Liver (tissue), 9 donors: ENCODE data around the gene KRT81. TPM values are rescaled to one million over a fixed set of nuclear protein-coding genes. Genes with fewer than 3 reads are reported as not detected.

ENCODE experiments used
- DNase-seq: peaks from one replicate; pipeline ENCODE4 v3.0.0-alpha.2; 2017; ENCODE audit warnings: low spot score
- H3K27ac ChIP-seq, 2 donors: one replicate each; pipeline ENCODE4 v1.7.0; 2013; ENCODE audit warnings: inconsistent platforms in 2 of 2, low read length in 2 of 2, control low read depth in 1 of 2, low read depth in 1 of 2, mild to moderate bottlenecking in 1 of 2
- H3K27me3 ChIP-seq, 4 donors: one replicate each; pipeline versions ENCODE4 v1.6.1 to v1.7.0; 2013; ENCODE audit warnings: low read length in 3 of 4, inconsistent platforms in 1 of 4, mild to moderate bottlenecking in 1 of 4, moderate library complexity in 1 of 4; ENCODE audit not compliant: control insufficient read depth in 4 of 4, insufficient read depth in 4 of 4
- H3K36me3 ChIP-seq, 4 donors: one replicate each; pipeline versions ENCODE4 v1.6.1 to v1.7.0; 2013; ENCODE audit warnings: low read length in 3 of 4, mild to moderate bottlenecking in 3 of 4, low read depth in 1 of 4, moderate library complexity in 1 of 4; ENCODE audit not compliant: control insufficient read depth in 4 of 4, insufficient read depth in 3 of 4
- H3K4me1 ChIP-seq, 4 donors: one replicate each; pipeline versions ENCODE4 v1.6.1 to v1.7.0; 2013; ENCODE audit warnings: low read length in 3 of 4, mild to moderate bottlenecking in 3 of 4, moderate library complexity in 1 of 4; ENCODE audit not compliant: control insufficient read depth in 4 of 4, insufficient read depth in 4 of 4
- H3K4me3 ChIP-seq, 3 donors: one replicate each; pipeline versions ENCODE4 v1.6.1 to v1.7.0; 2013; ENCODE audit warnings: low read length in 3 of 3, control low read depth in 1 of 3, low read depth in 1 of 3, mild to moderate bottlenecking in 1 of 3
- H3K9ac ChIP-seq, 2 donors: one replicate each; pipeline ENCODE4 v1.7.0; 2013; ENCODE audit warnings: low read length in 2 of 2, mild to moderate bottlenecking in 2 of 2, moderate library complexity in 2 of 2, control low read depth in 1 of 2, low read depth in 1 of 2
- H3K9me3 ChIP-seq, 4 donors: one replicate each; pipeline versions ENCODE4 v1.6.1 to v1.7.0; 2013; ENCODE audit warnings: low read length in 3 of 4; ENCODE audit not compliant: control insufficient read depth in 4 of 4
- EGR1 ChIP-seq, 2 donors: IDR thresholded peaks; 2 replicates each; pipeline ENCODE4 v1.6.1; 2016 to 2018; ENCODE audit warnings: antibody characterized with exemption in 2 of 2, low read depth in 2 of 2
- FOXA1 ChIP-seq: IDR thresholded peaks from 2 replicates; pipeline ENCODE4 v1.6.1; 2016; ENCODE audit warnings: antibody characterized with exemption
- FOXA2 ChIP-seq: IDR thresholded peaks from 2 replicates; pipeline ENCODE4 v1.6.1; 2016; ENCODE audit warnings: antibody characterized with exemption
- GABPA ChIP-seq, 2 donors: IDR thresholded peaks in 1 of 2; conservative IDR thresholded peaks in 1 of 2; 2 replicates each; pipeline ENCODE4 v1.6.1; 2016; ENCODE audit warnings: antibody characterized with exemption in 2 of 2, mild to moderate bottlenecking in 1 of 2, moderate library complexity in 1 of 2
- HNF4A ChIP-seq, 2 donors: conservative IDR thresholded peaks; 2 replicates each; pipeline ENCODE4 v1.6.1; 2016; ENCODE audit warnings: antibody characterized with exemption in 2 of 2, mild to moderate bottlenecking in 2 of 2
- HNF4G ChIP-seq: IDR thresholded peaks from 2 replicates; pipeline ENCODE4 v1.6.1; 2016; ENCODE audit warnings: antibody characterized with exemption
- JUND ChIP-seq, 2 donors: IDR thresholded peaks; 2 replicates each; pipeline ENCODE4 v1.6.1; 2016; ENCODE audit warnings: antibody characterized with exemption in 2 of 2
- NR2F2 ChIP-seq: IDR thresholded peaks from 2 replicates; pipeline ENCODE4 v1.6.1; 2016; ENCODE audit warnings: antibody characterized with exemption
- RAD21 ChIP-seq, 2 donors: IDR thresholded peaks; 2 replicates each; pipeline ENCODE4 v1.6.1; 2016; ENCODE audit warnings: antibody characterized with exemption in 2 of 2, mild to moderate bottlenecking in 2 of 2
- REST ChIP-seq: IDR thresholded peaks from 2 replicates; pipeline ENCODE4 v1.6.1; 2016; ENCODE audit warnings: antibody characterized with exemption, mild to moderate bottlenecking
- RXRA ChIP-seq, 2 donors: IDR thresholded peaks; 2 replicates each; pipeline ENCODE4 v1.6.1; 2017 to 2018; ENCODE audit warnings: antibody characterized with exemption in 2 of 2, mild to moderate bottlenecking in 1 of 2
- SP1 ChIP-seq: IDR thresholded peaks from 2 replicates; pipeline ENCODE4 v1.6.1; 2018; ENCODE audit warnings: antibody characterized with exemption, mild to moderate bottlenecking
- TAF1 ChIP-seq: conservative IDR thresholded peaks from 2 replicates; pipeline ENCODE4 v1.6.1; 2016; ENCODE audit warnings: antibody characterized with exemption, mild to moderate bottlenecking
- YY1 ChIP-seq: IDR thresholded peaks from 2 replicates; pipeline ENCODE4 v1.6.1; 2016; ENCODE audit warnings: antibody characterized with exemption, mild to moderate bottlenecking
- ZBTB33 ChIP-seq: IDR thresholded peaks from 2 replicates; pipeline ENCODE4 v1.6.1; 2016; ENCODE audit warnings: antibody characterized with exemption
- WGBS: extraction: QIAGEN DNeasy Blood & Tissue Kit; methylation state at CpG from one replicate; pipeline ENCODE4 v1.1.7; 2013; 5-methylcytosine and 5-hydroxymethylcytosine counted together
- polyA plus RNA-seq, 2 donors: library from polyadenylated mRNA; stranded (reverse) in 1 of 2; unstranded in 1 of 2; fragments of 200-250 nt in 1 of 2; fragments of >200 nt in 1 of 2; fragmentation: Nextera tagmentation in 1 of 2; extraction: Ambion mirVana in 1 of 2; gene quantifications; one replicate each; pipeline versions ENCODE4 v1.2.1 to v1.2.3, GENCODE V29; 2013 to 2015
- total RNA-seq, 2 donors: library from RNA; depleted of rRNA; stranded (reverse); fragments of >200 nt; gene quantifications; one replicate each; pipeline ENCODE4 v1.2.3, GENCODE V29; 2014
- TF ChIP-seq, protein P1 (sequence below): IDR thresholded peaks from 2 replicates; pipeline ENCODE4 v1.6.1; 2016; ENCODE audit warnings: antibody characterized with exemption
- TF ChIP-seq, protein P2 (sequence below): fragments of 150-350 bp; IDR thresholded peaks from 2 replicates; pipeline ENCODE4 v1.5.1; 2017; ENCODE audit warnings: improper control_type of control experiment, low read depth, low read length; ENCODE audit not compliant: missing input control
- donor health status: healthy.
- donor health status: healthy.
- donor health status: healthy.
- donor health status: healthy.
- donor health status: healthy.

The KRT81 gene
- total RNA-seq = not detected
- not detected for polyA plus RNA-seq

- Histone ChIP-seq H3K4me3 (no peak within 1 kb of the TSS), H3K36me3 (no peaks in the 10 kb centered on the region), H3K27me3 (peaks cover 0 to 8% (median 7%) of the 10 kb centered on the region in 4 donors), H3K27ac (no peak within 1 kb of the TSS), H3K9ac (no peak within 1 kb of the TSS), H3K4me1 (no peaks in the 10 kb centered on the region), H3K9me3 (no peaks in the 10 kb centered on the region)
- WGBS = 40% methylated on average over 24 of the region's 32 CpGs
- no peak for DNase-seq
- TF ChIP-seq SP1 (no peak), JUND (IDR thresholded peaks at IDR 0.05) (no peak), ZBTB33 (no peak), FOXA2 (no peak), TAF1 (no peak), NR2F2 (no peak), GABPA (IDR thresholded peaks at IDR 0.05 in 1 of 2, conservative IDR thresholded peaks at IDR 0.05 in 1 of 2) (no peak), EGR1 (IDR thresholded peaks at IDR 0.05; ENCODE audit: low read depth in 2 of 2) (no peak), YY1 (no peak), RAD21 (IDR thresholded peaks at IDR 0.05) (no peak), FOXA1 (no peak), RXRA (IDR thresholded peaks at IDR 0.05) (no peak), REST (no peak), HNF4A (conservative IDR thresholded peaks at IDR 0.05) (no peak), HNF4G (no peak)
- TF ChIP-seq, protein P1, sequence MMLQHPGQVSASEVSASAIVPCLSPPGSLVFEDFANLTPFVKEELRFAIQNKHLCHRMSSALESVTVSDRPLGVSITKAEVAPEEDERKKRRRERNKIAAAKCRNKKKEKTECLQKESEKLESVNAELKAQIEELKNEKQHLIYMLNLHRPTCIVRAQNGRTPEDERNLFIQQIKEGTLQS = no peak
- TF ChIP-seq, protein P2, sequence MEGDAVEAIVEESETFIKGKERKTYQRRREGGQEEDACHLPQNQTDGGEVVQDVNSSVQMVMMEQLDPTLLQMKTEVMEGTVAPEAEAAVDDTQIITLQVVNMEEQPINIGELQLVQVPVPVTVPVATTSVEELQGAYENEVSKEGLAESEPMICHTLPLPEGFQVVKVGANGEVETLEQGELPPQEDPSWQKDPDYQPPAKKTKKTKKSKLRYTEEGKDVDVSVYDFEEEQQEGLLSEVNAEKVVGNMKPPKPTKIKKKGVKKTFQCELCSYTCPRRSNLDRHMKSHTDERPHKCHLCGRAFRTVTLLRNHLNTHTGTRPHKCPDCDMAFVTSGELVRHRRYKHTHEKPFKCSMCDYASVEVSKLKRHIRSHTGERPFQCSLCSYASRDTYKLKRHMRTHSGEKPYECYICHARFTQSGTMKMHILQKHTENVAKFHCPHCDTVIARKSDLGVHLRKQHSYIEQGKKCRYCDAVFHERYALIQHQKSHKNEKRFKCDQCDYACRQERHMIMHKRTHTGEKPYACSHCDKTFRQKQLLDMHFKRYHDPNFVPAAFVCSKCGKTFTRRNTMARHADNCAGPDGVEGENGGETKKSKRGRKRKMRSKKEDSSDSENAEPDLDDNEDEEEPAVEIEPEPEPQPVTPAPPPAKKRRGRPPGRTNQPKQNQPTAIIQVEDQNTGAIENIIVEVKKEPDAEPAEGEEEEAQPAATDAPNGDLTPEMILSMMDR = no peak
Observed at GRCh38 chr12:52291267-52291935, at the start of gene KRT81. TSS of gene KRT81 (minus strand) at chr12:52291534. CDS start at chr12:52291465, 69 bp downstream.
